Osteoblast (primary cell): Measurements from ENCODE around the gene RALB. TPM values are rescaled to one million over a fixed set of nuclear protein-coding genes. Genes with fewer than 3 reads are reported as not detected.

Experiments
- DNase-seq: peaks from one replicate; pipeline ENCODE4 v3.0.0; 2011; ENCODE audit warnings: low spot score, mixed read lengths; ENCODE audit not compliant: insufficient read length; ENCODE audit errors: missing footprints
- H2AFZ ChIP-seq: 2 replicates; pipeline ENCODE4 v1.6.0; 2011; ENCODE audit warnings: mild to moderate bottlenecking, low read length
- H3K27ac ChIP-seq: 2 replicates; pipeline ENCODE4 v1.5.1; 2011; ENCODE audit warnings: mild to moderate bottlenecking, low read depth, low read length, moderate library complexity
- H3K27me3 ChIP-seq: 2 replicates; pipeline ENCODE4 v1.6.0; 2012; ENCODE audit warnings: mild to moderate bottlenecking, control low read depth, inconsistent platforms, low read length, moderate library complexity; ENCODE audit not compliant: insufficient read depth
- H3K36me3 ChIP-seq: 2 replicates; pipeline ENCODE4 v1.5.1; 2011; ENCODE audit warnings: mild to moderate bottlenecking, low read length, control low read depth, moderate library complexity; ENCODE audit not compliant: insufficient read depth
- H3K4me1 ChIP-seq: 2 replicates; pipeline ENCODE4 v1.5.1; 2011; ENCODE audit warnings: mild to moderate bottlenecking, low read length, control low read depth, moderate library complexity; ENCODE audit not compliant: insufficient read depth
- H3K4me2 ChIP-seq: 2 replicates; pipeline ENCODE4 v1.6.0; 2011; ENCODE audit warnings: mild to moderate bottlenecking, low read length; ENCODE audit not compliant: insufficient read depth
- H3K4me3 ChIP-seq: fragments of 200-600 bp; sonication (generic); 3 replicates; pipeline ENCODE4 v1.5.1; 2012; ENCODE audit warnings: mild to moderate bottlenecking, low read length, inconsistent platforms; ENCODE audit not compliant: insufficient read depth
- H3K79me2 ChIP-seq: 2 replicates; pipeline ENCODE4 v1.6.0; 2012; ENCODE audit warnings: mild to moderate bottlenecking, low read length, control low read depth, inconsistent platforms; ENCODE audit not compliant: insufficient read depth
- H3K9me3 ChIP-seq: 2 replicates; pipeline ENCODE4 v1.5.1; 2011; ENCODE audit warnings: low read depth, low read length, control low read depth
- H4K20me1 ChIP-seq: 2 replicates; pipeline ENCODE4 v1.6.0; 2012; ENCODE audit warnings: mild to moderate bottlenecking, low read length, control low read depth; ENCODE audit not compliant: insufficient read depth
- total RNA-seq: library from RNA; depleted of rRNA; stranded (reverse); fragments of >200 nt; gene quantifications from 2 replicates; pipeline ENCODE4 v1.2.3, GENCODE V29; 2012
- TF ChIP-seq, protein P1 (sequence below): IDR thresholded peaks from 2 replicates; pipeline ENCODE4 v1.5.1; 2011; ENCODE audit warnings: mild to moderate bottlenecking, low read depth, low read length, moderate library complexity; ENCODE audit errors: extremely low read depth

Gene RALB
- total RNA-seq, 1 donor, result 48.5 TPM

- H3K9me3 ChIP-seq, result no peaks in the 10 kb centered on the region
- no peak overlapping the region for H3K27ac ChIP-seq
- TF ChIP-seq, protein P1, sequence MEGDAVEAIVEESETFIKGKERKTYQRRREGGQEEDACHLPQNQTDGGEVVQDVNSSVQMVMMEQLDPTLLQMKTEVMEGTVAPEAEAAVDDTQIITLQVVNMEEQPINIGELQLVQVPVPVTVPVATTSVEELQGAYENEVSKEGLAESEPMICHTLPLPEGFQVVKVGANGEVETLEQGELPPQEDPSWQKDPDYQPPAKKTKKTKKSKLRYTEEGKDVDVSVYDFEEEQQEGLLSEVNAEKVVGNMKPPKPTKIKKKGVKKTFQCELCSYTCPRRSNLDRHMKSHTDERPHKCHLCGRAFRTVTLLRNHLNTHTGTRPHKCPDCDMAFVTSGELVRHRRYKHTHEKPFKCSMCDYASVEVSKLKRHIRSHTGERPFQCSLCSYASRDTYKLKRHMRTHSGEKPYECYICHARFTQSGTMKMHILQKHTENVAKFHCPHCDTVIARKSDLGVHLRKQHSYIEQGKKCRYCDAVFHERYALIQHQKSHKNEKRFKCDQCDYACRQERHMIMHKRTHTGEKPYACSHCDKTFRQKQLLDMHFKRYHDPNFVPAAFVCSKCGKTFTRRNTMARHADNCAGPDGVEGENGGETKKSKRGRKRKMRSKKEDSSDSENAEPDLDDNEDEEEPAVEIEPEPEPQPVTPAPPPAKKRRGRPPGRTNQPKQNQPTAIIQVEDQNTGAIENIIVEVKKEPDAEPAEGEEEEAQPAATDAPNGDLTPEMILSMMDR, result no peak
- peaks cover 9% of the 10 kb centered on the region for H3K4me1 ChIP-seq
- H4K20me1 ChIP-seq, result no peaks in the 10 kb centered on the region
- peak overlapping the region; percentile 39 for H3K4me2 ChIP-seq
- no peaks in the 10 kb centered on the region for H3K36me3 ChIP-seq
- no peaks in the 10 kb centered on the region for H3K79me2 ChIP-seq
- no peak overlapping the region for H3K4me3 ChIP-seq
- peak; percentile 95 for DNase-seq
- H2AFZ ChIP-seq, result peak overlapping the region; percentile 59
- peaks cover 7% of the 10 kb centered on the region for H3K27me3 ChIP-seq
Measured at GRCh38 chr2:120323214-120323613, 70.6 kb downstream of the RALB start.

GRCh38 chr2:120323807-120324399 lies 71.3 kb downstream of the RALB start:
- Histone ChIP-seq H3K27me3 (peaks cover 11% of the 10 kb centered on the region), H4K20me1 (no peaks in the 10 kb centered on the region), H3K4me2 (no peak overlapping the region), H3K36me3 (no peaks in the 10 kb centered on the region), H3K4me3 (no peak overlapping the region), H2AFZ (no peak overlapping the region), H3K4me1 (peaks cover 9% of the 10 kb centered on the region), H3K27ac (no peak overlapping the region), H3K79me2 (no peaks in the 10 kb centered on the region), H3K9me3 (no peaks in the 10 kb centered on the region)
- TF ChIP-seq, protein P1, result no peak
- peak; percentile 57 for DNase-seq

GRCh38 chr2:120324933-120325332 lies 72.3 kb downstream of the RALB start:
- no peak overlapping the region for H3K4me2 ChIP-seq
- no peaks in the 10 kb centered on the region for H4K20me1 ChIP-seq
- TF ChIP-seq, protein P1, result no peak
- H3K4me1 ChIP-seq, result peaks cover 9% of the 10 kb centered on the region
- peak; percentile 56 for DNase-seq
- no peaks in the 10 kb centered on the region for H3K9me3 ChIP-seq
- H3K27ac ChIP-seq, result no peak overlapping the region
- peaks cover 20% of the 10 kb centered on the region for H3K27me3 ChIP-seq
- H3K36me3 ChIP-seq, result no peaks in the 10 kb centered on the region
- no peak overlapping the region for H3K4me3 ChIP-seq
- no peaks in the 10 kb centered on the region for H3K79me2 ChIP-seq
- H2AFZ ChIP-seq, result no peak overlapping the region

DNA sequence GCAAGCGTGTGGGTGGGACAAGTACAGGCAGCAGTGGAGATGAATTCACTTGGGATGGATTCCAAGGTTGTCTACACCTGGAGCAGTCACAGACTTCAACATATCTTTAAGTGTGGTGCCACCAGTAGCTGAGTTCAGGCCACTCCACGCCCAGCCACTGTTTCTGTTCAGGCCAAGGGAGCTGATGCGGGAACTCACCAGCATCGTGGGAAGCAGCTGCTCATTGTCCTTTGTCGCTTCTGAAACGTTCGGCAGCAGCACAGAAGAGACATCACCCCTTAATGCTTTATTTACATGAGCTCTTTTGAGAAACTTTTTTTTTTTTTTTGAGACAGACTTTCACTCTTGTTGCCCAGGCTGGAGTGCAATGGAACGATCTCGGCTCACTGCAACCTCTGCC lies 73.4 kb downstream of the RALB start:
- Histone ChIP-seq H3K9me3 (no peaks in the 10 kb centered on the region), H3K79me2 (no peaks in the 10 kb centered on the region), H3K4me3 (no peak overlapping the region), H3K36me3 (no peaks in the 10 kb centered on the region), H3K27me3 (peaks cover 27% of the 10 kb centered on the region), H3K27ac (no peak overlapping the region), H3K4me2 (no peak overlapping the region), H3K4me1 (peaks cover 9% of the 10 kb centered on the region), H4K20me1 (no peaks in the 10 kb centered on the region), H2AFZ (no peak overlapping the region)
- TF ChIP-seq, protein P1, result no peak
- peak; percentile 54 for DNase-seq
